Measurements from ENCODE around the gene FBLN5. TPM values are rescaled to one million over a fixed set of nuclear protein-coding genes. Genes with fewer than 3 reads are reported as not detected.
"Not testable (repeated sequence)": the region's sequence is repeated elsewhere in the genome, so short reads cannot be mapped to it uniquely, and the experiment has no call there.

The FBLN5 gene
- total RNA-seq, 1 experiment from 2014 or later = not detected

- in situ Hi-C loops (cut with HindIII; ENCODE audit: low pct_unique_long_range_greater_than_20kb, low sequenced_read_pairs) = no loop called here
- DNase-seq (ENCODE audit: low read depth) = no peak
Measured at GRCh38 chr14:91919814-91920213, 27.7 kb downstream of the FBLN5 start.

GRCh38 chr14:91918186-91918883 lies 29.2 kb downstream of the FBLN5 start:
- in situ Hi-C loops (cut with HindIII; ENCODE audit: low pct_unique_long_range_greater_than_20kb, low sequenced_read_pairs) = no loop called here
- DNase-seq (ENCODE audit: low read depth) = no peak

- in situ Hi-C loops (cut with HindIII; ENCODE audit: low pct_unique_long_range_greater_than_20kb, low sequenced_read_pairs) = no loop called here
Measured at GRCh38 chr14:91912035-91912434, 35.5 kb downstream of the FBLN5 start.

GRCh38 chr14:91911474-91912032 lies 35.9 kb downstream of the FBLN5 start:
- no peak for DNase-seq (ENCODE audit: low read depth)
- in situ Hi-C loops (cut with HindIII; ENCODE audit: low pct_unique_long_range_greater_than_20kb, low sequenced_read_pairs) = no loop called here

More at GRCh38 chr14:91912035-91912434, 35.5 kb downstream of the FBLN5 start:
- no peak for DNase-seq (ENCODE audit: low read depth)

- in situ Hi-C loops (cut with HindIII; ENCODE audit: low pct_unique_long_range_greater_than_20kb, low sequenced_read_pairs) = no loop called here
- DNase-seq (ENCODE audit: low read depth) = no peak
Measured at GRCh38 chr14:91910196-91910595, 37.3 kb downstream of the FBLN5 start.

- in situ Hi-C loops (cut with HindIII; ENCODE audit: low pct_unique_long_range_greater_than_20kb, low sequenced_read_pairs) = no loop called here
- no peak for DNase-seq (ENCODE audit: low read depth)
Measured at GRCh38 chr14:91906374-91906773, 41.1 kb downstream of the FBLN5 start.

- in situ Hi-C loops (cut with HindIII; ENCODE audit: low pct_unique_long_range_greater_than_20kb, low sequenced_read_pairs) = no loop called here
- no peak for DNase-seq (ENCODE audit: low read depth)
Measured at GRCh38 chr14:91904956-91905645, 42.4 kb downstream of the FBLN5 start.

- no peak for DNase-seq (ENCODE audit: low read depth)
- in situ Hi-C loops (cut with HindIII; ENCODE audit: low pct_unique_long_range_greater_than_20kb, low sequenced_read_pairs) = no loop called here
Measured at GRCh38 chr14:91904483-91904882, 43.0 kb downstream of the FBLN5 start.

- in situ Hi-C loops (cut with HindIII; ENCODE audit: low pct_unique_long_range_greater_than_20kb, low sequenced_read_pairs) = no loop called here
- DNase-seq (ENCODE audit: low read depth) = no peak
Measured at GRCh38 chr14:91903070-91903469, 44.4 kb downstream of the FBLN5 start.

GRCh38 chr14:91902336-91902735 lies 45.2 kb downstream of the FBLN5 start:
- no peak for DNase-seq (ENCODE audit: low read depth)
- in situ Hi-C loops (cut with HindIII; ENCODE audit: low pct_unique_long_range_greater_than_20kb, low sequenced_read_pairs) = no loop called here

GRCh38 chr14:91901449-91902226 lies 45.9 kb downstream of the FBLN5 start:
- DNase-seq (ENCODE audit: low read depth) = no peak
- in situ Hi-C loops (cut with HindIII; ENCODE audit: low pct_unique_long_range_greater_than_20kb, low sequenced_read_pairs) = no loop called here

GRCh38 chr14:91899806-91900205 lies 47.7 kb downstream of the FBLN5 start:
- no peak for DNase-seq (ENCODE audit: low read depth)
- in situ Hi-C loops (cut with HindIII; ENCODE audit: low pct_unique_long_range_greater_than_20kb, low sequenced_read_pairs) = no loop called here

- in situ Hi-C loops (cut with HindIII; ENCODE audit: low pct_unique_long_range_greater_than_20kb, low sequenced_read_pairs) = no loop called here
- DNase-seq (ENCODE audit: low read depth) = no peak
Measured at GRCh38 chr14:91899213-91899612, 48.3 kb downstream of the FBLN5 start.

GRCh38 chr14:91898372-91898771 lies 49.1 kb downstream of the FBLN5 start:
- in situ Hi-C loops (cut with HindIII; ENCODE audit: low pct_unique_long_range_greater_than_20kb, low sequenced_read_pairs) = no loop called here
- DNase-seq (ENCODE audit: low read depth) = no peak

GRCh38 chr14:91897716-91898115 lies 49.8 kb downstream of the FBLN5 start:
- in situ Hi-C loops (cut with HindIII; ENCODE audit: low pct_unique_long_range_greater_than_20kb, low sequenced_read_pairs); DNase-seq (ENCODE audit: low read depth): not testable (repeated sequence)

GRCh38 chr14:91897106-91897701 lies 50.3 kb downstream of the FBLN5 start:
- in situ Hi-C loops (cut with HindIII; ENCODE audit: low pct_unique_long_range_greater_than_20kb, low sequenced_read_pairs) = no loop called here
- DNase-seq (ENCODE audit: low read depth) = no peak

- in situ Hi-C loops (cut with HindIII; ENCODE audit: low pct_unique_long_range_greater_than_20kb, low sequenced_read_pairs) = no loop called here
- no peak for DNase-seq (ENCODE audit: low read depth)
Measured at GRCh38 chr14:91896419-91896818, 51.1 kb downstream of the FBLN5 start.

- in situ Hi-C loops (cut with HindIII; ENCODE audit: low pct_unique_long_range_greater_than_20kb, low sequenced_read_pairs) = no loop called here
Measured at GRCh38 chr14:91893669-91894068, 53.8 kb downstream of the FBLN5 start.

More at GRCh38 chr14:91893669-91894068, 53.8 kb downstream of the FBLN5 start:
- DNase-seq (ENCODE audit: low read depth) = no peak
